GM12801 (cell line): ENCODE results near the gene STEAP3.

Experiments used
- TF ChIP-seq, protein P1 (sequence below): IDR thresholded peaks from one replicate; pipeline ENCODE4 v1.5.1; 2011; ENCODE audit warnings: control low read depth; ENCODE audit not compliant: insufficient read length; ENCODE audit errors: extremely low read depth

Gene STEAP3

DNA sequence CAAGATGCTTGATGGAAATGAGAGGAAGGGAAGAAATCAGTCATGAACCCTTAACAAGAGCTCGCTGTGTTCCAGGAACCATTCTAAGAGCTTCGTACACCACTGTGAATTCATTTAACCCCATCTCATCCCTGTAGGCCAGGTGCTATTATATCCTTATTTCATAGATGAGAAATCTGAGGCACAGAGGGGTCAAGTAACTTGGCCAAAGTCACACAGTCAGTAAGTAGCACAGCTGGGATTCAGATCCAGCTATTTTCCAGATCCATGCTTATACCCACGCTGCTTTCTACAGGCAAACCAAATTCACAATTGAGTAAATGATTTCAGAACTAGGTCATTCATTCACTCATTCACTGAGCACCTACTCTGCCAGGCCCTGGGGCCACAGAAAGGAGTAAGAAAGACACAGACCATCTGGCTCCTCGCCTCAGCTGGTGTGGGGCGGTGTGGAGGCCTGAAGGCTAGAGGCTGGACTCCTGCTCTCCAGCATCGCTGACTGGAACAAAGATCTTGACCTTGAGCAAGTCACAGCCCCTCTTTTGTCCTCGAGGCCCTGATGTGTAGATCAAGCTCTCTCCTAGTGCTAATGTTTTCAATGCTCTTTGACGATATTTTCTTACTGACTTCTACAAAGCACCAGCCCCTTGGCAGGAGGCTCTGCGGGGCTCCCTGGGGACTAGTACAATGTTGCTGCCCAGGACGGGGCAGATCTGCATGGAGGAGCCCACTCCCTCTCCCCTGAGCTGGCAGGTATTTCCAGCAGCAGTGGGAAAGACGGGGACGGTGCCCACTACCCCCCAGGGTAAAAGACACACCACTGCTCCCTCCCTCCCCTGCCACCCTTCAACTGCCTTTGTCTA, 26.5 kb downstream of the STEAP3 start:
- TF ChIP-seq, protein P1, sequence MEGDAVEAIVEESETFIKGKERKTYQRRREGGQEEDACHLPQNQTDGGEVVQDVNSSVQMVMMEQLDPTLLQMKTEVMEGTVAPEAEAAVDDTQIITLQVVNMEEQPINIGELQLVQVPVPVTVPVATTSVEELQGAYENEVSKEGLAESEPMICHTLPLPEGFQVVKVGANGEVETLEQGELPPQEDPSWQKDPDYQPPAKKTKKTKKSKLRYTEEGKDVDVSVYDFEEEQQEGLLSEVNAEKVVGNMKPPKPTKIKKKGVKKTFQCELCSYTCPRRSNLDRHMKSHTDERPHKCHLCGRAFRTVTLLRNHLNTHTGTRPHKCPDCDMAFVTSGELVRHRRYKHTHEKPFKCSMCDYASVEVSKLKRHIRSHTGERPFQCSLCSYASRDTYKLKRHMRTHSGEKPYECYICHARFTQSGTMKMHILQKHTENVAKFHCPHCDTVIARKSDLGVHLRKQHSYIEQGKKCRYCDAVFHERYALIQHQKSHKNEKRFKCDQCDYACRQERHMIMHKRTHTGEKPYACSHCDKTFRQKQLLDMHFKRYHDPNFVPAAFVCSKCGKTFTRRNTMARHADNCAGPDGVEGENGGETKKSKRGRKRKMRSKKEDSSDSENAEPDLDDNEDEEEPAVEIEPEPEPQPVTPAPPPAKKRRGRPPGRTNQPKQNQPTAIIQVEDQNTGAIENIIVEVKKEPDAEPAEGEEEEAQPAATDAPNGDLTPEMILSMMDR = no peak

DNA sequence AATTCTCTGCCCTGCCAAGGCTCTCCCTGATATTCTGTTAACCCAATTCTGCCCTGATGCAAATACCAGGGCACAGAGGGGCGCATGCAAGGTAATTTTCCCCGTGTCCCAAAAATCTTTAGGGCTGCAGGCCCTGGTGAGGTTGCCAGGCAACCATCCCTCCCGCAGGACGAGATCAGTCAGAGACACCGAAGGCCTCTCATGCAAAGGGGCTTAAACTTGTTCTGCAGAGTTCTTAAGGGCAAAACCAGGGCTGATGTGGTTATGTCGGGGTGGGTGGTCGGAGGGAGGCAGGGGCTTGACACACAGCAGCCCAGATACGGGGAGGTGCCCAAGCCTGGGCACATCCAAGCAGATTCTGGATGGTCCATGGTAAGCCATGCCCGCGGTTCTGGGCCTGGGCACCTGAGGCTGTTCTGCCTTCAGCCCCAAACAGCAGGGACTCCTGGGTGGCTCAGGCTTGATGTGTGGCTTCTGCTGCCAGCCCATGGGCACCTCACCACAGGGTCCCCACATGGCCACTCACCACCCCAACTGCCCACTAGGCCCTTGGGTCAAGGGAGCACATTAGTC, 27.2 kb downstream of the STEAP3 start:
- TF ChIP-seq, protein P1 = no peak

DNA sequence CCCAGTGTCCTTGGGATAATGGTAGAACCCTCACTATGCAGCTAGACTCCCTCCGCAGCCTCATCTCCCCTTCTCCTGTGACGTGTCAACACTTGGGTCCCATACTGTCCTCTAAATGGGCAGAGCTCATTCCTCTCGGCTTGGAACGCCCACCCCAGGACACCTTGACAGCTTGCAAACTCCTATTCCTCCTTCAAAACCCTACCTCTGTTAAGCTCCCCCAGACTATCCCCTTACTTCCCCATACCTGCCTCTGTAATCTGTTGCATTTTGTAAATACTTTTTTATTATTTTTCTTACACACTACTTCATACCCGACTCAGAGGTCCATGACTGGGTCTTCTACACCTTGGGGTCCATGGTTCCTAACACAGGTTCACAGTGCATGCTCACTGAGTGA, 28.0 kb downstream of the STEAP3 start:
- TF ChIP-seq, protein P1 = no peak

DNA sequence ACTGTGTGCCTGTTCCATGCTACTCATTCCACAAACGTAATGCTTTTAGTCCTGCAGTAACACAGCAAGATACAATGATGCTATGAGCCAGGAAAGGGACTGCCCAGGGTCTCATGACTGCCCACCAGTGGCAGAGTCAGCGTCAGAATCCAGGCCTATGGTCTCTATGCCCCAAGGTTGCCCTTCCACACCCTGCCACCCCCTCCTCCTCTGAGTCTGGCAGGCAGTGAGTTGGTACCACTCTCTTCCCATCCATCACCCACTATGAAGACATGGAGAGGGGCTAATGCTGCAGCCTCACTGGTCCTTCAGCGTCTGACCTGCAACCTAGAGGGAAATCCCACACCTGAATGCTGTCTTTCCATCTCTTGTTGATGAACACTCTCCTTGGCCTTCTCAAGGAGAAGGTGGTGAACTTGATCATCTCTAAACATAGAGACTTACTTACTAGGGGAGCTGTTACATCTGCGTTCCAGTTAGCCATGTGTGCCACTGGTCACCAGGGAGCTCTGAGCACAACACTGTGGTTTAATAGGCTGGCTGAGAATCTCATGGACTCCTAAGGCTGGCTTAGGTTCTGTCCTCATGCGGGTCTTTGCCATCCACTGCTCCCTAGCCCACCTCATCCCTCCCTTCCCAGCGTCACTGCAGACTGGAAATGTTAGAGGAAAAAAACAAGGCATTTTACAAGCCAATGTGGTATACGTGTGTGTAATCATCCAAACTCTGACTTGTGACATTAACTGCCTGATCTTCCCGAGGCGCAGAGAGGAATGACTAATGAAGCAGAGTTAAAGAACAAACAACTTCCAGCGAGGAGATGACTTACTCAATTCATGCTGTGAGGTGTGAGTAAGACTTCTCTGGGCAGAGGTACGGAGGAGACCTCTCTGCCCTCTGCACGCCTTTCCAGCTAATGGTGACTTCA, 28.8 kb downstream of the STEAP3 start:
- TF ChIP-seq, protein P1 = no peak

DNA sequence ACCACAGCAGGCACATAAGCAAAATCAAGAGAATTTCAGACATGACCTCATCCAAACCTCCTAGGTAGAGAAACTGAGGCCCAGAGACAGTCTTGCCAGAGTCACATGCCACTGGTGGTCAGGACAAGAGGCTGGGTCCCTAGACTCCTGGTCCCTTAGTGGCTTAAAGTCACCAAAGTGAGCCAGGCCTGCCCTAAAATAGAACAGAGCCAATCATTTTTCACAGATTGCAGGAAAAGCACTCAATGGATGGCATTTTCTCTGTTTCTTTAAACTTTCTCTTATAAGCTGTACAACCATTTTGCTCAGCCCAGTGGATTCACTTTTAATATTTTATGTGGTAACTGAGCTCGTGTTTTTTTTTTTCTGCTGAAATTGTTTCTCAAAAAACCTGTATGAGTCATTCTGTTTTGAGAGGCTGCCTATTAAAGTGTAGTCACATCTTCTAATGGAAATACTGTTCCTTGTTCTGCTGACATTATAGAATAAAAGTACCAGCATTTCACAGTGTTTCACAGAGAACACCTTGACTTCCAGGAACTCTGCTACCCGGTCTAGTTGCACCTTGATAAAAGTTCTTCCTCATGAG, 29.6 kb downstream of the STEAP3 start:
- TF ChIP-seq, protein P1 = no peak

DNA sequence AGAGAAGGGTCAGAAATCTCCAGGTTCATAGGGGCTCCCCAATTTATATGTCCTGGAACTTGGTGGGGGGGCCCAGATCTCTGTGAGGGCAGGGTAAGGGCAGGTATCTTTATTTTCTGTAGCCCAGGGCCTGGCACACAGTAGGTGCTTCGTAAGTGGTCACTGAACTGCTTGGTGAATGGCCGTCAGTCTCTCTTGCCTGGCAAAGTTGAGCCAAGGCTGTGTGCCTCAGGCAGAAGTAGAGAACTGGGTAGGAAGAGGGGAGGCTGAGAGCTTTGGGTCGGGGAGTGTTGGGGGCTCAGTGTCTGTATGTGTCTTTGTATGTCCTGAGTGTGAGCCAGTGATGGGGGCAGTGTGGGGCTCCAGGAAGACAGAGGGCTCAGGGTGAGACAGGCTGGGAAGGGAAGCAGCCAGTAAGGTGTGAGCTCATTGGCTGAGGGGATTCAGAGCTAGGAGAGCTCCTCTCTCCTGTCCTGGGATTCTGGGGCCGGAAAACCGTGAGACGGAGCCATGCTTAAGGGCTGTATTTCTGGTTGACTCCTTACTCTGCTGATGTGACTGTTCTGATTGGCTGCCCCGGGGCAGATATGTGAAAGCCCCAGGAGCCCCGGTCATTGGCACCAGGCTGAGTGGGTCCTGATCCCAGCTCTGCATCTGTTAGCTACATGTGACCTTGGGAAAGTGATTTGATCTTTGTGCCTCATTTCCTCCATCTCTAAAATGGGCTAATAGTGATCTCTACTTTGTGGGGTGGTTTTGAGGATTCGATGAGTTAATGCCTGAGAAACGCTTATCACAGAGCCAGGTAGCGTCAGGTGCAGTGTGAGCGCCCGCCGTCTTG, 30.3 kb downstream of the STEAP3 start:
- TF ChIP-seq, protein P1 = no peak
